Activated CD8-positive, alpha-beta T cell treated with anti-CD3 and anti-CD28 coated beads for 36 hours (primary cell): Measurements from ENCODE around the gene ARRDC4. TPM values are rescaled to one million over a fixed set of nuclear protein-coding genes. Genes with fewer than 3 reads are reported as not detected.

Experiments used
- ATAC-seq: fragments of 200-7000 bp; cut with Tn5 transposase; one replicate; pipeline ENCODE4 v1.10.0; 2021; ENCODE audit warnings: mild to moderate bottlenecking, moderate library complexity
- CTCF ChIA-PET: fragments of 350-600 bp; sonication (Branson Sonifier 250); formaldehyde crosslinking; loops from one replicate; lab custom pipeline; 2021; ENCODE audit warnings: antibody characterized with exemption; lab: Charles Lee
- POLR2A ChIA-PET: fragments of 350-600 bp; sonication (Branson Sonifier 250); formaldehyde crosslinking; loops from one replicate; lab custom pipeline; 2021; ENCODE audit warnings: antibody characterized with exemption; lab: Charles Lee
- DNase-seq: peaks from one replicate; pipeline ENCODE4 v3.0.0-alpha.2; 2020
- H3K27ac Mint-ChIP-seq: one replicate; pipeline ENCODE4 v1.8.0; 2021; ENCODE audit warnings: mild to moderate bottlenecking, mixed read lengths
- H3K27me3 Mint-ChIP-seq: one replicate; pipeline ENCODE4 v1.8.0; 2021; ENCODE audit warnings: mixed read lengths
- H3K36me3 Mint-ChIP-seq: one replicate; pipeline ENCODE4 v1.8.0; 2021; ENCODE audit warnings: low read depth, mixed read lengths
- H3K4me1 Mint-ChIP-seq: one replicate; pipeline ENCODE4 v1.8.0; 2021; ENCODE audit warnings: low read depth, mixed read lengths
- H3K4me3 Mint-ChIP-seq: one replicate; pipeline ENCODE4 v1.8.0; 2021; ENCODE audit warnings: mild to moderate bottlenecking, moderate library complexity, mixed read lengths
- H3K9me3 Mint-ChIP-seq: one replicate; pipeline ENCODE4 v1.8.0; 2021; ENCODE audit warnings: mixed read lengths
- CTCF ChIP-seq: fragments of 200-600 bp; IDR thresholded peaks from one replicate; pipeline ENCODE4 v1.8.0; 2022; ENCODE audit warnings: antibody characterized with exemption, mild to moderate bottlenecking
- intact Hi-C: fragments of 100-400 bp; cut with micrococcal nuclease; formaldehyde crosslinking; loops from one replicate; pipeline ENCODE4 v1.10.0; 2022
- total RNA-seq, 2 experiments: library from RNA; stranded (reverse); gene quantifications; one replicate each; pipeline ENCODE4 v1.2.3, GENCODE V29; 2021

Gene ARRDC4
- total RNA-seq, 2 experiments from 2014 or later: 0.90 to 0.94 TPM

- Mint-ChIP-seq H3K4me1 (peaks cover 8% of the 10 kb centered on the region), H3K27me3 (no peaks in the 10 kb centered on the region), H3K4me3 (no peak overlapping the region), H3K36me3 (no peaks in the 10 kb centered on the region), H3K9me3 (no peaks in the 10 kb centered on the region), H3K27ac (no peak overlapping the region)
- TF ChIP-seq CTCF: no peak
- intact Hi-C loops: no loop called here
- ATAC-seq: no peak
- ChIA-PET CTCF (no interaction called here), POLR2A (no interaction called here)
- no peak for DNase-seq
Measured at GRCh38 chr15:98000249-98001203, 40.0 kb downstream of the ARRDC4 start.

GRCh38 chr15:98001663-98002194, 41.2 kb downstream of the ARRDC4 start:
- no peaks in the 10 kb centered on the region for H3K4me1 Mint-ChIP-seq
- TF ChIP-seq CTCF: no peak
- H3K4me3 Mint-ChIP-seq: no peak overlapping the region
- ATAC-seq (no peak), DNase-seq (no peak)
- H3K9me3 Mint-ChIP-seq: no peaks in the 10 kb centered on the region
- CTCF ChIA-PET: no interaction called here
- no peaks in the 10 kb centered on the region for H3K27me3 Mint-ChIP-seq
- no peaks in the 10 kb centered on the region for H3K36me3 Mint-ChIP-seq
- no peak overlapping the region for H3K27ac Mint-ChIP-seq
- POLR2A ChIA-PET: no interaction called here
- intact Hi-C loops: no loop called here

DNA sequence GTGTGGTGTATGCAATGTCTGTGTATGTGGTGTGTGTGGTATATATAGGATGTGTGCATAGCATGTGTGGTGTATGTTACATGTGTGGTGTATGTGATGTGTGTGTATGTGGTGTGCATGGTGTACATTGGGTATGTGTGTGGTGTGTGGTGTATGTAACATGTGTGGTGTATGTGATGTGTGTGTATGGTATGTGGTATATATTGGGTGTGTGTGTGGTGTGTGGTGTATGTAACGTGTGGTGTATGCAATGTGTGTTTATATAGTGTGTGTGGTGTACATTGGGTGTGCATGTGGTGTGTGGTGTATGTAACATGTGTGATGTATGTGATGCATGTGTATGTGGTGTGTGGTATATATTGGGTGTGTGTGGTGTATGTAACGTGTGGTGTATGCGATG, 41.9 kb downstream of the ARRDC4 start:
- Mint-ChIP-seq H3K9me3 (no peaks in the 10 kb centered on the region), H3K4me1 (no peaks in the 10 kb centered on the region), H3K27ac (no peak overlapping the region), H3K27me3 (no peaks in the 10 kb centered on the region), H3K36me3 (no peaks in the 10 kb centered on the region), H3K4me3 (no peak overlapping the region)
- no peak for TF ChIP-seq CTCF
- CTCF ChIA-PET: no interaction called here
- intact Hi-C loops: no loop called here
- POLR2A ChIA-PET: no interaction called here
- no peak for ATAC-seq
- no peak for DNase-seq

DNA sequence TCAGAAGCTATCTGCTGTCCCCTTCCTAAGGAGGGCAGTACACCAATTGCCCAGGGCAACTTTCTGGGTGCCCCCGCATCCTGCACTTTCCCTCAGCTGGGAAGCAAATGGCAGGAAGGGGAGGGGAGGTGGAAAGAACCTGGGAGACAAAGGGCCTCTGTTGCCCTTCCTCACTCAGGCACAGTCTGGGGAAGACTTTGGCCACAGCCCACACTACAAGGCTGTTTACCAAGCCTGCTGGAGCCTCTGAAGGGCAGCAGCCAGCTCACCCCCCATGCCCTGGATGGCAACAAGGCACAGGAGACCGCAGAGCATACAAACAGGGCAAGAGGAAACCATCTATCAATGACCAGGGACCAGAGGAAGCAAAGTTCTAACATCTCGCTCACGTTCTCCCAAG, 42.4 kb downstream of the ARRDC4 start:
- Mint-ChIP-seq H3K4me1 (no peaks in the 10 kb centered on the region), H3K27me3 (no peaks in the 10 kb centered on the region), H3K4me3 (no peak overlapping the region), H3K9me3 (no peaks in the 10 kb centered on the region), H3K27ac (no peak overlapping the region), H3K36me3 (no peaks in the 10 kb centered on the region)
- TF ChIP-seq CTCF: no peak
- POLR2A ChIA-PET: no interaction called here
- intact Hi-C loops: no loop called here
- CTCF ChIA-PET: no interaction called here
- no peak for DNase-seq
- ATAC-seq: no peak

DNA sequence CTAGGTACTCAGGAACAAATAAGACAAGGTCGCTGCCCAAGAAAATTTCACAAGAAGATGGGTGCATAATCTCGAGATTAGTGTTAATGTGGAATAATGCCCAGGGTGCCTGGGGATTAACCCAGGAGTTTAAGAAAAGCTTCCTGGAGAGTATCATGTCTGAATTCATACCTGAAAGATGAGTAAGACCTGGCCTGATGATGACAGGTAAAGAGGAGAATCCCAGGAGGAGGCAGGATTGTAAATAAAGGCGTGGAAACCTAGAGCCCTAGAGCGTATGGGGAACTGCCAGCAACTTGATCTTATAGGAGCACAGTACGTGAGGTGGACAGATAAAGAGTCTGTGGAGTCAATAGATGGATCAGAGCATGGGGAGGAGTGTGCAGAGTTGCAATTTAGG, 43.0 kb downstream of the ARRDC4 start:
- H3K9me3 Mint-ChIP-seq: no peaks in the 10 kb centered on the region
- H3K4me3 Mint-ChIP-seq: no peak overlapping the region
- intact Hi-C loops: no loop called here
- POLR2A ChIA-PET: no interaction called here
- H3K4me1 Mint-ChIP-seq: no peaks in the 10 kb centered on the region
- no peak for DNase-seq
- CTCF ChIA-PET: no interaction called here
- no peaks in the 10 kb centered on the region for H3K36me3 Mint-ChIP-seq
- H3K27ac Mint-ChIP-seq: no peak overlapping the region
- TF ChIP-seq CTCF: no peak
- ATAC-seq: no peak
- no peaks in the 10 kb centered on the region for H3K27me3 Mint-ChIP-seq
